H9 (cell line): Measurements from ENCODE around the gene SHISA9. TPM values are rescaled to one million over a fixed set of nuclear protein-coding genes. Genes with fewer than 3 reads are reported as not detected.

Experiments
- DNase-seq: peaks from one replicate; pipeline ENCODE4 v3.0.0-alpha.2; 2017
- H2AFZ ChIP-seq: one replicate; pipeline ENCODE4 v1.6.1; 2013; ENCODE audit warnings: mild to moderate bottlenecking, low read length, control low read depth, moderate library complexity
- H2AK5ac ChIP-seq: 2 replicates; pipeline ENCODE4 v1.6.1; 2013; ENCODE audit warnings: low read length, control low read depth, mixed read lengths; ENCODE audit not compliant: insufficient read length
- H2BK120ac ChIP-seq: one replicate; pipeline ENCODE4 v1.6.1; 2013; ENCODE audit warnings: low read depth, mild to moderate bottlenecking, low read length, control low read depth, inconsistent platforms; ENCODE audit not compliant: poor library complexity, severe bottlenecking
- H2BK12ac ChIP-seq: 2 replicates; pipeline ENCODE4 v1.6.1; 2013; ENCODE audit warnings: low read length, control low read depth, mixed read lengths, low read depth; ENCODE audit not compliant: insufficient read length
- H2BK15ac ChIP-seq: 2 replicates; pipeline ENCODE4 v1.6.1; 2013; ENCODE audit warnings: low read depth, low read length, control low read depth
- H2BK20ac ChIP-seq: one replicate; pipeline ENCODE4 v1.6.1; 2013; ENCODE audit warnings: low read depth, mild to moderate bottlenecking, low read length, control low read depth, inconsistent platforms; ENCODE audit not compliant: poor library complexity, severe bottlenecking
- H2BK5ac ChIP-seq: 2 replicates; pipeline ENCODE4 v1.6.1; 2013; ENCODE audit warnings: low read length, control low read depth, mixed read lengths; ENCODE audit not compliant: insufficient read length
- H3K14ac ChIP-seq: 2 replicates; pipeline ENCODE4 v1.6.1; 2013; ENCODE audit warnings: low read length, control low read depth; ENCODE audit not compliant: insufficient read depth
- H3K18ac ChIP-seq: 2 replicates; pipeline ENCODE4 v1.6.1; 2013; ENCODE audit warnings: low read depth, mild to moderate bottlenecking, mixed read lengths, low read length, control low read depth; ENCODE audit not compliant: insufficient read length
- H3K23ac ChIP-seq: 2 replicates; pipeline ENCODE4 v1.6.1; 2013; ENCODE audit warnings: low read length, control low read depth, mixed read lengths, low read depth; ENCODE audit not compliant: insufficient read length
- H3K23me2 ChIP-seq: 2 replicates; pipeline ENCODE4 v1.6.1; 2013; ENCODE audit warnings: low read depth, mild to moderate bottlenecking, mixed read lengths, low read length, control low read depth; ENCODE audit not compliant: insufficient read length, poor library complexity, severe bottlenecking
- H3K27ac ChIP-seq: 2 replicates; pipeline ENCODE4 v1.5.1; 2013; ENCODE audit warnings: low read length, control low read depth, mixed read lengths, low read depth; ENCODE audit not compliant: insufficient read length
- H3K27me3 ChIP-seq: 2 replicates; pipeline ENCODE4 v1.6.1; 2013; ENCODE audit warnings: low read length, control low read depth, inconsistent platforms; ENCODE audit not compliant: insufficient read depth
- H3K4ac ChIP-seq: 2 replicates; pipeline ENCODE4 v1.6.1; 2013; ENCODE audit warnings: low read depth, mild to moderate bottlenecking, control low read depth, inconsistent platforms, low read length, moderate library complexity
- H3K4me1 ChIP-seq: 2 replicates; pipeline ENCODE4 v1.6.1; 2013; ENCODE audit warnings: low read length, control low read depth, inconsistent platforms; ENCODE audit not compliant: insufficient read depth
- H3K4me2 ChIP-seq: 2 replicates; pipeline ENCODE4 v1.6.1; 2013; ENCODE audit warnings: low read length, control low read depth, mixed read lengths; ENCODE audit not compliant: insufficient read length, insufficient read depth
- H3K56ac ChIP-seq: 2 replicates; pipeline ENCODE4 v1.6.1; 2013; ENCODE audit warnings: low read depth, mild to moderate bottlenecking, mixed read lengths, low read length, control low read depth; ENCODE audit not compliant: insufficient read length
- H3K79me1 ChIP-seq: 2 replicates; pipeline ENCODE4 v1.6.1; 2013; ENCODE audit warnings: low read depth, mild to moderate bottlenecking, moderate library complexity, low read length, control low read depth, inconsistent platforms; ENCODE audit not compliant: insufficient read depth, poor library complexity, severe bottlenecking
- H3K79me2 ChIP-seq: 2 replicates; pipeline ENCODE4 v1.6.1; 2013; ENCODE audit warnings: low read length, control low read depth, inconsistent platforms; ENCODE audit not compliant: insufficient read depth
- H3K9ac ChIP-seq: 2 replicates; pipeline ENCODE4 v1.6.1; 2013; ENCODE audit warnings: low read length, control low read depth, mixed read lengths; ENCODE audit not compliant: insufficient read length; ENCODE audit errors: extremely low read depth
- H3K9me3 ChIP-seq: one replicate; pipeline ENCODE4 v1.6.1; 2013; ENCODE audit warnings: low read depth, low read length, inconsistent platforms; ENCODE audit not compliant: control insufficient read depth
- H3T11ph ChIP-seq: one replicate; pipeline ENCODE4 v1.6.1; 2013; ENCODE audit warnings: mild to moderate bottlenecking, low read length, control low read depth, inconsistent platforms
- H4K20me1 ChIP-seq: one replicate; pipeline ENCODE4 v1.6.1; 2013; ENCODE audit not compliant: control insufficient read depth, insufficient read length, insufficient read depth
- H4K5ac ChIP-seq: 2 replicates; pipeline ENCODE4 v1.6.1; 2013; ENCODE audit warnings: low read depth, mild to moderate bottlenecking, mixed read lengths, low read length, control low read depth; ENCODE audit not compliant: insufficient read length
- H4K8ac ChIP-seq: replicated peaks from 2 replicates; pipeline ENCODE4 v1.6.1; 2013; ENCODE audit warnings: low read length, control low read depth, mixed read lengths, low read depth; ENCODE audit not compliant: insufficient read length
- H4K91ac ChIP-seq: 2 replicates; pipeline ENCODE4 v1.6.1; 2013; ENCODE audit warnings: low read depth, mild to moderate bottlenecking, moderate library complexity, mixed read lengths, low read length, control low read depth; ENCODE audit not compliant: insufficient read length
- H3K27ac Mint-ChIP-seq, 3 experiments: 2 replicates in 2 of 3; 3 replicates in 1 of 3; pipeline ENCODE4 v1.8.0; 2020 to 2021; ENCODE audit warnings: mixed read lengths in 3 of 3, mild to moderate bottlenecking in 1 of 3, moderate library complexity in 1 of 3
- H3K27me3 Mint-ChIP-seq: 2 replicates; pipeline ENCODE4 v1.8.0; 2021; ENCODE audit warnings: low read depth, mild to moderate bottlenecking, moderate library complexity, mixed read lengths
- H3K36me3 Mint-ChIP-seq, 3 experiments: 2 replicates in 2 of 3; 3 replicates in 1 of 3; pipeline ENCODE4 v1.8.0; 2020 to 2021; ENCODE audit warnings: low read depth in 3 of 3, mixed read lengths in 3 of 3; ENCODE audit not compliant: insufficient read depth in 1 of 3
- H3K4me1 Mint-ChIP-seq, 2 experiments: 2 replicates each; pipeline ENCODE4 v1.8.0; 2020; ENCODE audit warnings: mixed read lengths in 2 of 2
- H3K4me3 Mint-ChIP-seq, 2 experiments: 2 replicates in 1 of 2; 3 replicates in 1 of 2; pipeline ENCODE4 v1.8.0; 2020 to 2021; ENCODE audit warnings: mild to moderate bottlenecking in 2 of 2, mixed read lengths in 2 of 2, moderate library complexity in 1 of 2
- H3K9me3 Mint-ChIP-seq, 2 experiments: 2 replicates in 1 of 2; 3 replicates in 1 of 2; pipeline ENCODE4 v1.8.0; 2020; ENCODE audit warnings: mild to moderate bottlenecking in 2 of 2, mixed read lengths in 2 of 2, moderate library complexity in 1 of 2
- WGBS: extraction: QIAGEN DNeasy Blood & Tissue Kit; methylation state at CpG from one replicate; pipeline ENCODE4 v1.1.7; 2013; ENCODE audit warnings: missing lambda C conversion rate, low lambda C conversion rate, mixed read lengths; ENCODE audit not compliant: insufficient read length; ENCODE audit errors: extremely low coverage; 5-methylcytosine and 5-hydroxymethylcytosine counted together
- total RNA-seq: library from RNA; stranded (reverse); gene quantifications from 2 replicates; pipeline ENCODE4 v1.2.1, GENCODE V29; 2021
- TF ChIP-seq, protein P1 (sequence below): fragments of 200-600 bp; sonication (generic); conservative IDR thresholded peaks from 3 replicates; pipeline ENCODE4 v1.8.0; 2021; ENCODE audit warnings: antibody characterized with exemption, mild to moderate bottlenecking

Gene SHISA9
- total RNA-seq, 1 experiment from 2014 or later: 7.0 TPM

DNA sequence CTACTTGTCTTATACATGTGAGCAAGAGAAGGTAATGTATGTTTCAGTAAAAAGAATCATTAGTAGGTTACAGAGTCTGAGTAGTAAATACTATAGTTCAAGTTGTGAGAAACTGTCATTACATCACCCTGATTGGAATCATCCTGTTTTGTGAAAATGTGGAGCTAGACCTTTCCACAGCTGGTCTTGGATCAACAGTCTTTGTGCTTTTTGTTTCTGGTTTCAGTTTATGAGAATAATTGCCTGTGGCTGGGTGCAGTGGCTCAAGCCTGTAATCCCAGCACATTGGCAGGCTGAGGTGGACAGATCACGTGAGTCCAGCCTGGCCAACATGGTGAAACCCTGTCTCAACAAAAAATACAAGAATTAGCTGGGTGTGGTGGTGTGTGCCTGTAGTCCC is 19.7 kb upstream of the SHISA9 start:
- no peak overlapping the region for H2BK5ac ChIP-seq
- DNase-seq: no peak
- H4K5ac ChIP-seq: no peak overlapping the region
- no peak overlapping the region for H3K14ac ChIP-seq
- H4K8ac ChIP-seq: no peak overlapping the region
- no peak overlapping the region for H2BK12ac ChIP-seq
- no peak overlapping the region for H3K18ac ChIP-seq
- Mint-ChIP-seq H3K36me3 (no peaks in the 10 kb centered on the region; a peak in 1 of 7 replicates), H3K9me3 (peaks cover 2 to 6% of the 10 kb centered on the region in 2 experiments; a peak in 3 of 5 replicates), H3K27ac (no peak overlapping the region), H3K4me1 (peaks cover 0 to 5% of the 10 kb centered on the region in 2 experiments; a peak in 1 of 4 replicates), H3K4me3 (no peak overlapping the region), H3K27me3 (no peaks in the 10 kb centered on the region)
- no peak overlapping the region for H2AFZ ChIP-seq
- no peaks in the 10 kb centered on the region for H3K9me3 ChIP-seq
- H3K79me1 ChIP-seq: no peaks in the 10 kb centered on the region
- H4K20me1 ChIP-seq: no peaks in the 10 kb centered on the region
- no peak overlapping the region for H2BK20ac ChIP-seq
- no peaks in the 10 kb centered on the region for H3K4me1 ChIP-seq
- no peaks in the 10 kb centered on the region for H3K23me2 ChIP-seq
- H3T11ph ChIP-seq: no peak overlapping the region
- no peak overlapping the region for H3K4ac ChIP-seq
- no peak overlapping the region for H2BK15ac ChIP-seq
- H2BK120ac ChIP-seq: no peak overlapping the region
- no peak overlapping the region for H3K27ac ChIP-seq
- WGBS: no CpG with 5 or more reads among the region's 1 CpG
- H3K23ac ChIP-seq: no peak overlapping the region
- H2AK5ac ChIP-seq: no peak overlapping the region
- no peak overlapping the region for H3K56ac ChIP-seq
- no peaks in the 10 kb centered on the region for H3K27me3 ChIP-seq
- H3K9ac ChIP-seq: no peak overlapping the region
- no peak overlapping the region for H4K91ac ChIP-seq
- H3K79me2 ChIP-seq: no peaks in the 10 kb centered on the region
- TF ChIP-seq, protein P1, sequence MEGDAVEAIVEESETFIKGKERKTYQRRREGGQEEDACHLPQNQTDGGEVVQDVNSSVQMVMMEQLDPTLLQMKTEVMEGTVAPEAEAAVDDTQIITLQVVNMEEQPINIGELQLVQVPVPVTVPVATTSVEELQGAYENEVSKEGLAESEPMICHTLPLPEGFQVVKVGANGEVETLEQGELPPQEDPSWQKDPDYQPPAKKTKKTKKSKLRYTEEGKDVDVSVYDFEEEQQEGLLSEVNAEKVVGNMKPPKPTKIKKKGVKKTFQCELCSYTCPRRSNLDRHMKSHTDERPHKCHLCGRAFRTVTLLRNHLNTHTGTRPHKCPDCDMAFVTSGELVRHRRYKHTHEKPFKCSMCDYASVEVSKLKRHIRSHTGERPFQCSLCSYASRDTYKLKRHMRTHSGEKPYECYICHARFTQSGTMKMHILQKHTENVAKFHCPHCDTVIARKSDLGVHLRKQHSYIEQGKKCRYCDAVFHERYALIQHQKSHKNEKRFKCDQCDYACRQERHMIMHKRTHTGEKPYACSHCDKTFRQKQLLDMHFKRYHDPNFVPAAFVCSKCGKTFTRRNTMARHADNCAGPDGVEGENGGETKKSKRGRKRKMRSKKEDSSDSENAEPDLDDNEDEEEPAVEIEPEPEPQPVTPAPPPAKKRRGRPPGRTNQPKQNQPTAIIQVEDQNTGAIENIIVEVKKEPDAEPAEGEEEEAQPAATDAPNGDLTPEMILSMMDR: no peak
- H3K4me2 ChIP-seq: no peak overlapping the region
